Activated B cell treated with CpG ODN at 0.5 μM for 24 hours (primary cell): Measurements from ENCODE around the gene ETF1. TPM values are rescaled to one million over a fixed set of nuclear protein-coding genes. Genes with fewer than 3 reads are reported as not detected.

Experiments used
- ATAC-seq: fragments of 200-7000 bp; cut with Tn5 transposase; one replicate; pipeline ENCODE4 v1.10.0; 2021; ENCODE audit warnings: low read depth, mild to moderate bottlenecking, moderate library complexity
- CTCF ChIA-PET: fragments of 350-600 bp; sonication (Branson Sonifier 250); formaldehyde crosslinking; loops from one replicate; lab custom pipeline; 2021; ENCODE audit warnings: antibody characterized with exemption; lab: Charles Lee
- POLR2A ChIA-PET: fragments of 350-600 bp; sonication (Branson Sonifier 250); formaldehyde crosslinking; loops from one replicate; lab custom pipeline; 2021; ENCODE audit warnings: antibody characterized with exemption; lab: Charles Lee
- DNase-seq: peaks from one replicate; pipeline ENCODE4 v3.0.0; 2022
- H3K27ac Mint-ChIP-seq: one replicate; pipeline ENCODE4 v1.8.0; 2020; ENCODE audit warnings: mixed read lengths
- H3K27me3 Mint-ChIP-seq: one replicate; pipeline ENCODE4 v1.8.0; 2021; ENCODE audit warnings: mixed read lengths
- H3K36me3 Mint-ChIP-seq: one replicate; pipeline ENCODE4 v1.8.0; 2021; ENCODE audit warnings: low read depth, mixed read lengths
- H3K4me1 Mint-ChIP-seq: one replicate; pipeline ENCODE4 v1.8.0; 2021; ENCODE audit warnings: mixed read lengths
- H3K4me3 Mint-ChIP-seq: one replicate; pipeline ENCODE4 v1.8.0; 2020; ENCODE audit warnings: mild to moderate bottlenecking, mixed read lengths
- H3K9me3 Mint-ChIP-seq: one replicate; pipeline ENCODE4 v1.8.0; 2020; ENCODE audit warnings: mixed read lengths
- intact Hi-C: fragments of 100-400 bp; cut with micrococcal nuclease; formaldehyde crosslinking; loops from one replicate; pipeline ENCODE4 v1.15.1; 2024
- total RNA-seq: library from RNA; stranded (reverse); gene quantifications from 2 replicates; pipeline ENCODE4 v1.2.3, GENCODE V29; 2022
- TF ChIP-seq, protein P1 (sequence below): fragments of 200-600 bp; IDR thresholded peaks from one replicate; pipeline ENCODE4 v1.8.0; 2022; ENCODE audit warnings: antibody characterized with exemption, mild to moderate bottlenecking

ETF1 gene
- 95.7 and 99.6 TPM in 2 replicates for total RNA-seq

DNA sequence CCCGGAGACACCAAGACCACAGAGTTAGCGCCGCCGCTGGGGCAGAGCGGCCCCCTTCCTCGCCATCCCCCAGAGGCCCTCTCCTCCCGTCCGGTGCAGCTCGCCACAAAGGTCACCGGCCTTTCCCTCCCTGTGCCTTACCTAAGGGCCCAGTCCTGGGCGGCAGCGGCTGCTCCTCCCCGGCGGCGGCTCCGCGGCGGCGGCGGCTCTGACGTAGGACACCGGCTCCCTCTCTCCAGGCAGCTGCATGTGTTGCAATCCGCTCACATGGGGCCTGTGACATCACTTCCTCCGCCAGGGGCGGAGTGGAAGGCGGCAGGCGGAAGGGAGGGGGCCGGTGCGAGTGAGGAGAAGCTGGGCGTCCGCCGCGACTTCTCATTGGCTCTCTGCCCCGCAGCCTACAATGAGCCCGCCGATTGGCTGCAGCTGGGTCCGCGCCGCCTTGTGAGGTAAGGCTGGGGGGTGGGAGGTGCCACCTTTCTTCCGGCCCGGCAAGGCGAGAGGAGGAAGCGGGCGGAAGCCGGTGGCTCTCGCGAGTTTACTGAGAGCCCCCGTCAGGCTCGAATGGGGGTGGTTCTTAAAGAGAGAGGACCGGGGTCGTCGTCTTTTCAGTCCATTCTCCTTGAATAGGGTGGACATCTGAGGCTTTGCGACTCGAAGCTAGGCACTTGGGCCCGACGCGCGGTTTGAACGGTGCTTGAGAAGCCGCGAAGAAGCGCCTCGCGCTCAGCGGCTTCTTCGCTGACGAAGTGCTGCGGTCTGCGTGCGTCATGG, at the start of gene ETF1:
Gene ETF1, minus strand, starts transcription at position 281 of the 774 bp plus-strand sequence. CDS start 318 bp downstream, outside the sequence.
- ATAC-seq: peak; percentile 90

DNA sequence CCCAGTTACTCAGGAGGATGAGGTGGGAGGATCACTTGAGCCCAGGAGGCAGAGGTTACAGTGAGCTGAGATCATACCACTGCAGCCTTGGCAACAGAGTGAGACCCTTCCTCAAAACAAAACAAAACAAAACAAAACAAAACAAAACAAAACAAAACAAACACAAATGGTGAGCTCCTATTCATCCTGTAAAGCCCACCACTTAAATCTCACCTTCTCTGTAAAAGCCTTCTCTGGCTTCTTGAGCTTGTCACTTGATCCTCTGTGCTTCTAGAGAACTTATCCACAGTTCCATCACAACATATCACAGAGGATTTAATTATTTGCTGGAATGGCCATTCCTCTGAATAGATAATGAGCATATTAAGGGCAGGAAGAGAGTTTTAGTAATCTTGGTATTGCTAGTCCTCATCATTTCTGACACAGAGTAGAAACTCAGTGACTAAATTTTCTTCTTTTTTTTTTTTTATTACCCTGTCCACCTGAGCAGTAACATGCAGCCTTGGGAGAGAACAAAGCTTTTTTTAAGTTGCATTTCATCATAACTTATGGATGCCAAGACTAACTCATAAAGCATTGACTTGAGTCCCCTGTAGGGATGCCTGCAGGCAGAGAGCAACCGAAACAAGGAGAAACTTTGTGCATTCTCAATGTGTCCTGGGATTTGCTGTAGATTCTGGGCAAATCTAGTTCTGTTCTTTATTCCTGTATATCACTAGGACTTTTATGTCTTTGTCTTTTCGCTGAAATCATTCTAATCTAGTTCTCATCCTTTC, 45.2 kb upstream of the ETF1 start:
- POLR2A ChIA-PET: no interaction called here
- no peaks in the 10 kb centered on the region for H3K36me3 Mint-ChIP-seq
- intact Hi-C loops: no loop called here
- TF ChIP-seq, protein P1, sequence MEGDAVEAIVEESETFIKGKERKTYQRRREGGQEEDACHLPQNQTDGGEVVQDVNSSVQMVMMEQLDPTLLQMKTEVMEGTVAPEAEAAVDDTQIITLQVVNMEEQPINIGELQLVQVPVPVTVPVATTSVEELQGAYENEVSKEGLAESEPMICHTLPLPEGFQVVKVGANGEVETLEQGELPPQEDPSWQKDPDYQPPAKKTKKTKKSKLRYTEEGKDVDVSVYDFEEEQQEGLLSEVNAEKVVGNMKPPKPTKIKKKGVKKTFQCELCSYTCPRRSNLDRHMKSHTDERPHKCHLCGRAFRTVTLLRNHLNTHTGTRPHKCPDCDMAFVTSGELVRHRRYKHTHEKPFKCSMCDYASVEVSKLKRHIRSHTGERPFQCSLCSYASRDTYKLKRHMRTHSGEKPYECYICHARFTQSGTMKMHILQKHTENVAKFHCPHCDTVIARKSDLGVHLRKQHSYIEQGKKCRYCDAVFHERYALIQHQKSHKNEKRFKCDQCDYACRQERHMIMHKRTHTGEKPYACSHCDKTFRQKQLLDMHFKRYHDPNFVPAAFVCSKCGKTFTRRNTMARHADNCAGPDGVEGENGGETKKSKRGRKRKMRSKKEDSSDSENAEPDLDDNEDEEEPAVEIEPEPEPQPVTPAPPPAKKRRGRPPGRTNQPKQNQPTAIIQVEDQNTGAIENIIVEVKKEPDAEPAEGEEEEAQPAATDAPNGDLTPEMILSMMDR: no peak
- H3K4me1 Mint-ChIP-seq: no peaks in the 10 kb centered on the region
- peaks cover 11% of the 10 kb centered on the region for H3K27me3 Mint-ChIP-seq
- CTCF ChIA-PET: no interaction called here
- DNase-seq (no peak), ATAC-seq (no peak)
- no peaks in the 10 kb centered on the region for H3K9me3 Mint-ChIP-seq
- no peak overlapping the region for H3K4me3 Mint-ChIP-seq
- H3K27ac Mint-ChIP-seq: no peak overlapping the region

More for the DNA sequence above, at the start of gene ETF1:
- intact Hi-C loops: loop anchor here (1.0 to 2.0 kb wide), 14 partner anchors 9 to 1858 kb away; partner anchors contain the start of genes ANKHD1, BRD8, EGR1 and FAM13B
- peak within 1 kb of the TSS; percentile 100 for H3K4me3 Mint-ChIP-seq
- H3K36me3 Mint-ChIP-seq: peaks cover 39% of the 10 kb centered on the region
- TF ChIP-seq, protein P1: no peak
- DNase-seq: peak; percentile 97
- ChIA-PET CTCF (interaction anchor here (1.5 to 1.9 kb wide), 3 partner anchors 33 to 190 kb away, joined by 4 to 10 read pairs (median 4); partner anchors contain the start of gene KDM3B), POLR2A (interaction anchor here (0.7 to 2.4 kb wide), 32 partner anchors 9 to 1858 kb away, joined by 3 to 73 read pairs (median 4); partner anchors contain the start of genes BRD8, CDC23, CDC25C and EGR1)
- H3K4me1 Mint-ChIP-seq: peaks cover 66% of the 10 kb centered on the region
- H3K9me3 Mint-ChIP-seq: no peaks in the 10 kb centered on the region
- no peaks in the 10 kb centered on the region for H3K27me3 Mint-ChIP-seq
- peak within 1 kb of the TSS; percentile 99 for H3K27ac Mint-ChIP-seq

DNA sequence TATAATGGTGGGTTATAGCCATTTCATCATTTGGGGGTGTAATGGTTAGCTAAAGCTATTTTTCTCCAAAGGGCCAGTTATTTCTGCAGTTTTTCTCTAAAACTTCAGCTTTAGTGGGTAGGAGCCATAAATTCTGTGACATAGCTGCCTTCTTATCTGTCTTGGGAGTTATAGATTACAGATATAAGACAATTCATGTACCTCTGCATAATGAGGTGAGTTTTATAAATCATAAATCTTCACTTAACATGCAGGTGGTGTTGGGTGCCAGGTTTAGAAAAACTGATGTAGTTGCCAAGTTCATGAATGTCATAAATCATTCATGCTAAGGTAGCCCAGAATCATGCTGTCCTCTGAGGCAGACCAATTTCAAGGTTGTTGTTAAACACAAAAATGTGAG, 42.1 kb upstream of the ETF1 start:
- Mint-ChIP-seq H3K27ac (no peak overlapping the region), H3K4me1 (no peaks in the 10 kb centered on the region), H3K27me3 (peaks cover 8% of the 10 kb centered on the region), H3K4me3 (no peak overlapping the region), H3K36me3 (no peaks in the 10 kb centered on the region), H3K9me3 (no peaks in the 10 kb centered on the region)
- TF ChIP-seq, protein P1: no peak
- DNase-seq (no peak), ATAC-seq (no peak)
- CTCF ChIA-PET: no interaction called here
- POLR2A ChIA-PET: no interaction called here
- intact Hi-C loops: no loop called here

DNA sequence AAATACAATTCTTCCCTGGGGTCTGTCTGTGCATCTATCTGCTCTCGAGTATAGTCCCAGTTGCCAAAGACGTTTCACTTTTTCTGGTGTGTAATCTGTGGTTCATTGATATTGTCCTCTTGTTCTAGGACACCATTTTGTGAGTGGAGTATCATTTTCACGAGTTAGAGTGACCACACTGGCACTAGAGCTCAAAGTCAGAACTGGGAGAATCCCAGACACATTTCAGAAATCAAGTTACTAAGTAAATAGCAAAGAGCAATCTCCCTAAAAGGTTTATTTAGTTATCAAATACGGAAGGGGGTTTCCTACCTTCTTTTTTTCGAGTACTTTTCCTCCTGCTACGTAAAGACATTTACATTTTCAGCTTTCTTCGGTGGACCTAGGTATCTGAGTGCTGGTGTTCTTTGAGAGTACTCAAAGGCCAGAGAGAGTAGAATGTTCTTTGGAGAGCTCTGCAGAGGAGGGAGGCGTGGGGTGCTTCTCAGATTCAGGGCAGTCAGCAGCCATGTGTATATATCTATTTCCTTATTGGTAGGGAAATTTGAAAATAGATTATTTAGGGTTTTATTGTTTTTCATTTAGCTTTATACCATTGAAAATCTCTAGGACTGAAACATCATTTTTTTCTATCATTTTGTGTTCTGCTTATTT, 41.1 kb upstream of the ETF1 start:
- CTCF ChIA-PET: no interaction called here
- H3K4me1 Mint-ChIP-seq: peaks cover 4% of the 10 kb centered on the region
- TF ChIP-seq, protein P1: no peak
- H3K27me3 Mint-ChIP-seq: peaks cover 8% of the 10 kb centered on the region
- no peak overlapping the region for H3K27ac Mint-ChIP-seq
- intact Hi-C loops: no loop called here
- H3K9me3 Mint-ChIP-seq: no peaks in the 10 kb centered on the region
- H3K36me3 Mint-ChIP-seq: no peaks in the 10 kb centered on the region
- no peak overlapping the region for H3K4me3 Mint-ChIP-seq
- no peak for ATAC-seq
- no peak for DNase-seq
- POLR2A ChIA-PET: no interaction called here
